HG02571 (cell line): Measurements from ENCODE around the gene KCNN3.

ENCODE experiments used
- ATAC-seq: cut with Tn5 transposase; IDR thresholded peaks from one replicate; pipeline ENCODE4 v1.9.1; 2021; ENCODE audit warnings: mild to moderate bottlenecking, moderate library complexity; ENCODE audit not compliant: unreplicated experiment

KCNN3 gene

DNA sequence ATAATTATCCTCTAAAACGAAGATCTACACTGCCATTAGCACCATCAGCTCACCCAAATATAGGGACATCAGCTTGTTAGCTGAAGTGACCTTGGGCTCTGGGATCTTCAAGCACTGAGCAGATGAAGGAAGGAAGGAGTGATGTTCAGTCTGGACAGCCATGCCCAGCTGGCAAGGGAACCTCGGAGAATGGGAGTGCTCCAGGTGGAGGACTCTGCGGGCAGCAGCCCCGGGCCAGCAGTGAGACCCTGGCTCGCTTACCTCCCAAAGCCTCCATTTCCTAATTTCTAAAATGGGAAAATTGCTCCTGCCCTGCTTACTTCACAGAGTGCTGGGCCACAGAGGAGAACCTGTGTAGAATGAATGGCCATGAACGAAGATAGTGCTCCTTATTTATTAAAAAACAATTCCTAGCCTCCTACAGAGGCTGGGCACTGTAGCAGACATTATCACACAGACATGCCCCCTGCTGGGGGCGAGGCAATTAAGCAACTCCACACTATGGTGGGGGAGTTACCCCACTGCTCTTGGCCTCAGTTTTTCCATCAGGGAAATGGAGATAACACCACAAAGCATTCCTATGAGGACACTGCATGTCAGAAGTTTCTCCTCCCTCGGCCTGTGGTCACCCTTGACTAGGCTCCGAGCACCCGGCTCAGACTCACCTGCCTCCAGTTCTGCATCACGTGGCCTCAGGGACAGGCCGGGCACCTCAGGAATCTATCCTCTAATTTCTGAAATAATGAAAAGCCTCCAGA is 117.6 kb downstream of the KCNN3 start:
- no peak for ATAC-seq

DNA sequence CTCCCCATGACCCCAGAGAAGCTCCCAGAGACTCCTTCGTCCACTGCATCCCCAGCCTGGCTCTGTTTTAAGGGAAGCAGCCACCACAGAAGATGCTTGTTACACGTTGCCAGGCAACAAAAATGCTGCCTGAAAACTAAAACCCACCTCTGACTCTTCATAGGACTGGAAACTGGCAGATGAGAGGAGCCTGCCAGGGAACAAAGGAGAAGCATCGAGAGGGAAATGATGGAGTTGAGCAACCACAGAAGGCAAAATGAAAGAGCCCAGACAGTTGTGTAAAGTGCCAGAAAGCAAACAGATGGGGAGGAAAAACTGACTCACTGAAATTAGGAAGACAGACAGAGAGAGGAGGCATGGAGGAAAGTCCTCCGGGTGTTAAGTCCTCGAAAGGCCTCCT is 118.4 kb downstream of the KCNN3 start:
- no peak for ATAC-seq

DNA sequence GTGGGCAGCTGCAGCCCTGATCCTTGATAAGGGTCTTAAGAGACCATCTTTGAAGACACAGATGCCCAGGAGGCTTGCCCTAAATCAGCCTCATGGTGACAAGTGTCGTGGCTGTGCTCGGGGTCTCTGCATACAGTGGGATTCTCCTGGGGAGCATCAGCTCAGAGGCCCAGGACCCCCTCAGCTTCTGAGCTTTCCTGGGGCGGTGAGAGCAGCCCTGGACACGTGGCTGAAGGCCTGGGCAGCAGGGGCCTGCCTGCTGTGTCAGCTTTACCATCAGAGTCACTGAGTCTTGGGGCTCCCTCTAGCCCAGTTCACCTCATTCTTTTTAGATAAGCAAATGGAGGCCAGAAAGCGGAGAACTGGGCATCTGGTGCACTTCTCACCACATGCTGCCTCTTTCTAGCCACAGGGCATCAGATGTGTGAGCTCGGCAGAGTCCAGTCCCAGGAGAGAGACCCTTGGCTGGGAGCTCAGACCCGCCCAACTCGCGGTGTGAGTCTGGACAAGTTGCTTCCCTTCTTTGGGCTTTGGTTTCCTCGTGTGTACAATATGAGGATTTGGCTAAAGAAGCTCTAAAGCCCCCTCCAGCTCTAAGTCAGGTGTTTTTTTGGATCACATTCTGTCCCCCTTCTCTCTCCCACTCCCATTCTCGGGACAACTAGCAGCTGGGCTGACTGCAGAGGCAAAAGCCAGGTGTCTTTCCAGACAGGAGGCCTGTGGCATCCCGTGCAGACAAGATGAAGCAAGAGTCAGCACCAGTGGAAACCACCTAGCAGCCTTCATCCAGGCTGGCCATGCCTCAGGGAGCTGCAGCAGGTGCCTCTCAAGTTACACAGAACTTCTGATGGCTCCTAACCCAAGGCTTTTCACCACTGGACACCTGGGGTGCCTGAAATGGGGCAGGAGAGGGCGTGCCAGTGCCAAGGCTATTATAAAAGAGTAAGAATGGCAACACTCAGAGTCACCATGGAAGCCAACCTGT is 119.1 kb downstream of the KCNN3 start:
- ATAC-seq = no peak

DNA sequence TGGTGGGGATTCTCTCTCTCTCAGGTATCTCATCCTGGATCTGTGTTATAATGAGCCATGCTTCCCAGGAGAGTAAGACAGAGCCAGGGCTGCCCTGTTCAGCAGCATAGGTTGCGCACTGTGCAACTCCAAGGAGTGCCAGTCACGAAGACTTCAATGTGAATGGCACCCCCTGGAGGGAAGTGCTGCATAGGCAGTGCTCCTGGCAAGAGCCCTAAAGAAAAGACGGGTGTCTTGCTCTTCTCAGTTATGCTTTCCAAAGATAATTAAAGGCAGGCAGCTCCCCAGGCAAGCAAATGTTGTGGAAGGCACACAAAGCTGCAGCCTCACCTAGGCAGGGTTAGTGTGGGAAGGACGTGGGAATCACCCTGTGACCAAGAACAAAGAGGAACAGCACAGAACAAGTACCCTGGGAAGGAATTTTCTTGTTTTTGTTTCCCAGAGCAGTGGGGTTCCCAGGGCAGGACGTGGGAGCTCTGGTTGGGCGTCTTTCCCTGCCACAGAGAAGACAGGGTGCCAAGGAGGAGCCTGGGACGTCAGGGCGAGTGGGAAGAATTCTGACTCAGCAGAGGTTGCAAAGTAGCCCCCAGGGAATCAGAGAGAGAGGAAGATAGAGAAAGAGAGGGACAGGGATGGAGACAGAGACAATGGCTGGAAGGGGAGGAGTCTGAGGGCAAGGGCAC is 120.9 kb downstream of the KCNN3 start:
- ATAC-seq = no peak

DNA sequence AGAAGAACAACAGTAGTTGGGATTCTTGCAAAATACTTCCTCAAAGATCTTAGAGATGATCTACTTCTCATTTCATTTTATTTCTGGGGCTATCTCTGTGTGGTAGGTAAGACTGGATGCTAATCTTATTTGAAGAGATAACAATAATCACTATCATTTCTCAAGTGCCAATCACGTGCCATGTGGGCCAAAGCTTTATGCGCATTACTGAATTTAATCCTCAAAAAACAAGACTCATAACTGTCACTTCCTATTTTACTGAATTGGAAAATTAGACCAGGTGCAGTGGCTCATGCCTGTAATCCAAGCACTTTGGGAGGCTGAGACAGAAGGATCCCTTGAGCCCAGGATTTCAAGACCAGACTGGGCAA is 121.7 kb downstream of the KCNN3 start:
- no peak for ATAC-seq

DNA sequence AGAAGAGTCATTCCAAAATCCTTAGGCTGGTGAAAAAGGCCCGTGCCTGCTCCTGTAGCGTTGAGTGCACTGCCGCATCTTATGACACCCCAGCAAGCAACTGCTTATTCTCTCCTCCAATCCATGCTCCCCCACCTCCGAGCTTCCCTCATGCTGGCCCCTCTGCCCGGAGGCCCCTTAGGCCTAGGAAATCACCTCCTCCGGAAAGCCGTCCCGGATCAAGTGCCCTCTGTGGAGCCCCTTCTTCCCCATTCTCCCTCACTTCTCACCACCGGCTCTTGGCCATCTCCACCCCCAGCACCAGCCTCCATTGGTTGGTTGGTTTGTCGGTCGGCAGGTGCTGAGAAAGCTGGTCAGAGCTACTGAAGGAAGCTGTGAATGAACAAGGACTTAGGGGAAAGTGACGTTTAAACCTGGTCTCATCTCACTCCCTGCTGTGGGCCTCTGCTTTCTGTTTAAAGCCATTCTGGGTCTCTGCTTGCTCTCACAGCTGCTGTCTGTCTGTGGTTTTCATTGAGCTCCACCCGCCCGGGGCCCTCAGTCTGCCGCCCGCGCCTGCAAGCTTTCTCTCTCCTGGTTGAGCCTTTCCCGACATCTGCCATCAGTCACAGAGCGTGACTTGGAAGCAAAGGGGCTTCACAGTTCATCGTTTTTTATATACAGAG is 122.2 kb downstream of the KCNN3 start:
- ATAC-seq = peak; percentile 74

DNA sequence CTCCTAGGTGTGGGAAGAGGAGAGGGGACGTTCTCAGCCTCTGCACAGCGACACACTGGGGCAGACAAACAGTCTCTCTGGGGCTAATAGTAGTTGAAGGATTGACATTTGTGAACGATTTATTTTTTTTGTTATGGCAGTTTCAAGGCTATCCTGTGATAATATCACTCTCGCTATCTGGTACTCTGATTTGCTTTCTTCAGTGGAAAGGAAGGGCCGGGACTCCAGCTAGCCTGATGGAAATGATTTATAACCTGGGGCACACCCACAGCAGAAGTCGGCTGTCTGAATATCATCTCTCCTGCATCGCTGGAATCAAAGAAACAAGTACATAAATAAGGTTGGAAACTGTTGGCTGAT is 122.7 kb downstream of the KCNN3 start:
- ATAC-seq = no peak

DNA sequence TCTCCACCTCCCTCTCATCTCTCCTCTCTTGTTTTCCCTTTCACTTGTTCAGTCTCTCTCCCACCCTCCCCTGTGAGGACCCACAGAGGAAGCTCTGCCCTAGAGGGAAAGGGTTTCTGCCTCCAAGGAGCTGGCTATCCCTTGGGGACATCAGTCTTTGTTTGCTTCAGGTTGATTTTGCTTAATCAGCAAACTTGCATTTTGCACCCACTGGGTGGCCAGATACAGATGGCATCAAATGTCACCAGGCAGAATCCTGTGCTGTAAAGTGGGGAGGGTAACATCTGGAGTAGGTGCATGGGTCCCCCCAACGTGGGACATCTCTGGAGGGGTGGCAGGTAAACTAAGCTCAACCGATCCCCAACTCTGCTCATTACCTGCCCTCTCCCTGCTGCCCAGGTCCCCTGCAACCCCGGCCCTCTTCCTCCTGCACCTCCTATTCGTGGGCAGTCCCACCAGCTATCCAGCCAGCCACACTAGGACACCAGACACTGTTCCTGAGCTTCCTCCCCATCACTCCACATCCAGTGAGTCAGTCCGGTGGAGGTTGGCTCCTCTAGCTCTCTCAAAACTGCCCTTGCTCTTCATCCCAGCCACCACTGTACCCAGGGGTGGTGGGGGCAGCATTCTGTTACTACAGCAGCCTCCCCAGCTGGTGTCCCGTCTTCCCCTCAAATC is 123.3 kb downstream of the KCNN3 start:
- ATAC-seq = no peak

DNA sequence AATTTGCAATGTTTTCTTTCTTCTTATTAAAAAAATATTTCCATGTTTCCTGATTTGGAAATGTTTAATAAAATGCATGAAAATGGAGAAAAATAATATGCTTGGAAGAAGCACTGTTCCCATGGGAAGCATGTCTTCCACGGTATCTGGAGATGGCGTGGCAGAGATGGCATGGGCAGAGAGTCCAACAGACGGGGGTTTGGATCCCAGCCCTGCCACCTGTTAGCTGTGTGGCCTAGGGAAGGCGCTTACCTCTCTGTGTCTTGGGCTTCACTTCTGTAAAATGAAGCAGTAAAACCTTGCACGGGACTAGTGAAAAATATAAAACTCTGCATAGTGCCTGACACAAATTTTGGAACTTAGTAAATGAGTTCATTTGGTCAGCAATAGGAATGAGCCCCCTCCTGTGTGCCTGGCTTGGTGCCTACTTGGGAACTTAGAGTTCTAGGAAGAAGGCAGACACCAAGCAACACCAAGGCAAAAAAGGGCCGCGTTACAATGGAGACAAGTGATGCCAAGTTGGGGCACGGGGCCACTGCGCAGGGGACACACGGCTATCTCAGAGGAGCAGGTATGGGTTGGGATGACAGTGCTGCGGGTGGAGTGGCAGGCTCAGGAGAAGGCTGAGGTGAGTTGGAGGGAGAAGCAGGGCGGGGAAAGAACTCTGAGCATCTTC is 124.2 kb downstream of the KCNN3 start:
- ATAC-seq = no peak

DNA sequence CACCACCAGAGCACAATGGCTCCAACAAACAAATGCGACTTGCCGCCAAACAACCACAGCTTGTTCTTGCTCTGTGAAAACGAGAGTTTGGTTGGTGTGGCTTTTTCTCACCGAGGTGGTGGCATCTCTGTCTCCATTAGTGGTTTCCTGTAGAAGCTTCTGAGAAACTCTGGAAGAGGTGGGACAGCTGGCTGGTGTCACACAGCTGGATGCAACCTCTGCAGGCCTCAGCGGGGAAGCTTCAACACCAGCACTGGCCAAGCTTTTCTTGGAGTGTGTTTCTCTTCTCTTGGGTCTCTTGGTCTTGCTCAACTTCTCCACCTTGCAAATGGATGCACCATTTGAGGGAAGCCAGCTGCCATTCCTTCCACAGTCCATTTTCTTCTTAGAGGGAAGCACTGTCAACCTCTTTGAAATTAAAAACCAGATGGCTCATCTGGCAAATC is 124.8 kb downstream of the KCNN3 start:
- ATAC-seq = no peak

DNA sequence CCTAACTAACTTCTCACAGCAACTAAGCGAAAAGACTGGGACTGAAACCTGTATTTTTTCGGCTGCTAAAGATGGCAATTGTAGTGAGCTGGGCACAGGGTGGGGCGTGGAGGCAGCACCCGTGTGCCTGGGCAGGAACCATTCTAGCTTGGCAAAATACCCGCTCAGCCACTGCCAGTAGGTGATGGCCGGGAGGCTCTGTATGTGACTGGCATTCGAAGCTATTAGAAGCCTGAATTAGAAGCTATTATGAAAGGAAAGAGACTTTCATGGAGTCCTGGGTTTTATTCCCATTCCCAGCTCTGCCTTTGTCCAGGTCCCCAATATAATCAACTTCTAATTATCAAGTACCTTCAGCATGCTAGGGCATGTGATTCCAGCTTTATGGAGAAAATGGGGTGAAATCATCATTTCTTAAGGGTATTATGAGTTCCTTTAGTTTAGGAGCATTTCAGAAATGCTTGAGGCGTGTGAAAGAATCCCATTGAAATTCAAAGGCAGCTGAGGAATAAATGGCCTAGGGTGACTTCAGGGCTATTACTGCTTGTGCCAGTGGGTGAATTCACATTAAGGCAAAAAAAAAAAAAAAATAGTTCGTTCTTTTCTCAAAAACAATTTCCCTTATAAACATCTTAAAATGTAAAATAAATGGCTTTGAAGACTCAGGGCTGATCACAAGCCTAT is 125.6 kb downstream of the KCNN3 start:
- ATAC-seq = no peak

DNA sequence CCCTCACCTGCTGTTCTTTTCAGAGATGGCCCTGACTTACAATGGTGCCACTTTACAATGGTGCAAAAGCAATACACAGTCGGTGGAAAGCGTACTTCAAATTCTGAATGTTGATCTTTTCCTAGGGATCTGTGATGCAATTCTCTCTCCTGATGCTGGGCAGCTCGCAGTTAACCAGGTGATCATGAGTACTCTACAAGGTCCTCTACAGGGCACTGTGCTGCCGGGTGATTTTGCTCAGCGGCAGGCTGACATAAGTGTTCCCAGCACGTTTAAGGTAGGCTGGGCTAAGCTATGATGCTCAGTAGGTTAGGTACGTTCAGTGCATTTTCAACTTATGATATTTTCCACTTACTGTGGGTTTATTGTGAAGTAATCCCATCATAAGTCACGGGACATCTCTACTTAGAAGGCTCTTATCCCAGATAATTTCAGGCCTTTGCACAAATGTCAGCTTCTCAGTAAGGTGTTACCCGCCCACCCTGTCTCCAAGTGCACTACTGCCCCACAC is 126.5 kb downstream of the KCNN3 start:
- ATAC-seq = no peak

DNA sequence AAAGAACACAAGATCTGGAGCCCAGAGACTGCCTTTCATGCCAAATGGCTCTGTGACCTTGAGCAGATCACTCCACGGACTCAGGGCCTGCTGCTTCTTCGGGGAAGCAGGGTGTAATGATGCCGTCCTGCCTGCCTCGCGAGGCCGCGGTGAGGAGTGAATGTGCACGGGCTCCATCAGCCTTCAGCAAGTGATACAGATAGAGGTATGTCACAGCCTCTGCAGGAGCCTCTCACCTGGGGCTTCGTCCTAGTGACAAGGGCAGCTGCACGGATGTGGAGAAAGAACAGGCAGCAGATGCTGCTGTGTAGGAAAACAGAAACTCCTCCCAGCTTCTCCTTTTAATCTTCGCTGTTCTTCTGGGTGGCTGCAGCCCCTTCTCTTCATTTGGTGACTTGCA is 127.5 kb downstream of the KCNN3 start:
- ATAC-seq = no peak

DNA sequence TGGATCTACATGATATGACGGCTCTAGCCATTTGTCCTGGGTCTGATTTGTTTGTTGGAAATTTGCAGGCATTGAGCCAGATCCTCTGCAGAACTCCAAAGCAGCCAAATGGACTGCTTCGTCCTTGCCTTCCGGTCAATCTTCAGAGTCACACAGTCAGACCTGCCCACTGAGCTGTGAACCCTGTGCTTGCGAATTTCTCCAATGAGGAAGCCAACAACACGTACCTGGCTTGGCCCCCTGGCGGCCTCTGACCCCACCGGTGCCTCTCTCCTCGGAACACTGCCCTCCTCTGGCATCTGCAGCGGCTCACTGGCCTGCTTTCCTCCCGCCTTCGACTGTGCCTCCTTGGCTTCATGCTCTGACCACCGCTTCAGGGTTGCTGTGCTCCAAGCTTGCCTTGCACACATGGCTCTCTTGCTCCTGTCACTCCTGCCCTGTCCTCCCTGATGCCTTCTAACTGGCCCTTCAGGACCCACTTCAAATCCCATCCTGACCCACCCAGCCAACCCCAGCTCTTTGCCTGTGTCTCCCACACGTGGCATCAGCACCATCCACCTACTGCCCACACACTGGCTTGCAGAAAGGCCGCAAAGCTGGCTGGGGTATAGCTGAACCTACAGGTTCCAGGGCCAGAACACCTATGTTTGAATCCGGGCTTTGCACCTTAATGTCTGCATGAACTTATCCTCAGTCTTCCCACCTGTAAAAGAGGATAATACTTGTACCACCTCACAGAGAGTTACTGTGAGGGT is 128.2 kb downstream of the KCNN3 start:
- no peak for ATAC-seq

DNA sequence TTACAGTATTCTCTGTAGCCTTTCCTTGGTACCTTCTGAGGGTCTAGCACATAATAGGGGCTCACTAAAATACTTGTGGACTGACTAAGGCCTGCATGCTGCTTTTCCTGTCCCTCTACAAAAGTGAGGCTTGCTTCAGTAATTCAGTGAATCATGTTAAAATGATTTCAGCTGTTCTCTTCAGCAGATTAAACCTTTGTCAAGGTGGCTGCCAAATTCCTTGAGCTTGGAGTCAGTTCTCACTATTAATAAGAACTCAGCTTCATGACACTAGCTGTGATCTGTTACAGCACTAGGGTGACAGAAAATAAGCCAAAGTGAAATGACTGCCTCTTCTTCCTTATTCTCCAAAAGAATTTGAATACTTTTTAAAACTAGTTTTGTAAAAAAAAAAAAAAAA is 128.8 kb downstream of the KCNN3 start:
- no peak for ATAC-seq

DNA sequence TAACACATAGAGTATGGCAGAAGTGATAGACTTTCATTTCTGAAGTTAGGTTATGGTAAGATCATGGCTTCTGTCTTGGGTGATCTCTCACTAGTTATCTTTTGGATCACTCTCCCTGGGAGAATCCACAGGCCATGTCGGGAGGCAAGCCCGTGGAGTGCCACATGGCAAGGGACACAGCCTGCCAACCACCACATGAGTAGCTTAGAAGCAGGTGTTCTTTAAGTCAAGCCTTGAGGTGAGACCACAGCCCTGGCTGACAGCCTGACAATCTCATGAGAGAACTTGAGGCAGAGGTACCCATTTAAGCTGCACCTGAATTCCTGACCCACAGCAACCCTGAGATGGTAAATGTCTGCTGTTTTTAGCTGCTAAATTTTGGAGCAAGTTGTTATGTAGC is 130.4 kb downstream of the KCNN3 start:
- ATAC-seq = no peak

DNA sequence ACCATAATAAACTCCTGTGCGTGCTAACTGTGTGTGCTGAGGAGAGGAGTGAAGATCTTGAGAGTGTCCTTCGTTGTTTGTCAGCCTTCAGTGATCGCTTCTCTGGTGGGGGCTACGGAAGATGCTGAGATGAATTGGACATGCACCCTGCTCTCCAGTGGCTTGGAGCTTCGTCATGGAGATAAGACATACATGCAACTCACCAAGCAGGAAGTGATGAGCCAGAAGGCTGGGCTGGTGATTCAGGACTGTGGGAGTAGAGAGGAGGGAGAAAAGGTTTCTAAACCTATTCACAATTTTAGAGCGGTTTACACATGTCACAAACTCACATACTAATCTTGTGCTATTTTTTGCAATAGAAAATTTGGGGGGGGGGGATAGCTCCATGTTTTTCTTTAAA is 133.2 kb downstream of the KCNN3 start:
- ATAC-seq = no peak

DNA sequence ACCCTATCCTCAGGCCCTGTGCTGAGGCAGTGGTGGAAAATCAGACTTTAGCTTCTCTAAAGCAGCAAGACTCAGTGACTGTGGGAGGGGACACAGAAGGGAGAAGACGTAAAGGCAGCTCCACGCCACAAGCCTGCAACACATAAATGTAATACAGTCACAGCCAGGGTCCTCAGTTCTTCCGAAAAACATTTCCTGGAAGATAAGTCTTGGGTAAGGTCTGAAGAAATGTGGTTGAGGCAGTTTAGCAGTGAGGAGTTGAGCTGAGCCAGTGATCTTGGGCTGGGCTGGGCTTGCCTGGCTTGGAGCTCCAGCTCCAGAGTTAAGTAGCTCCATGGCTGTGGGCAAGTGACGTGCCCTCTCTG is 134.3 kb downstream of the KCNN3 start:
- no peak for ATAC-seq
